Erythroblast (primary cell): ENCODE measurements around the gene HERC2.
"Not testable (repeated sequence)": the region's sequence is repeated elsewhere in the genome, so short reads cannot be mapped to it uniquely, and the experiment has no call there.

Experiments used
- DNase-seq, 2 experiments: peaks; one replicate each; lab custom pipeline; 2025; lab: John Stamatoyannopoulos, UW

HERC2 gene, protein sequence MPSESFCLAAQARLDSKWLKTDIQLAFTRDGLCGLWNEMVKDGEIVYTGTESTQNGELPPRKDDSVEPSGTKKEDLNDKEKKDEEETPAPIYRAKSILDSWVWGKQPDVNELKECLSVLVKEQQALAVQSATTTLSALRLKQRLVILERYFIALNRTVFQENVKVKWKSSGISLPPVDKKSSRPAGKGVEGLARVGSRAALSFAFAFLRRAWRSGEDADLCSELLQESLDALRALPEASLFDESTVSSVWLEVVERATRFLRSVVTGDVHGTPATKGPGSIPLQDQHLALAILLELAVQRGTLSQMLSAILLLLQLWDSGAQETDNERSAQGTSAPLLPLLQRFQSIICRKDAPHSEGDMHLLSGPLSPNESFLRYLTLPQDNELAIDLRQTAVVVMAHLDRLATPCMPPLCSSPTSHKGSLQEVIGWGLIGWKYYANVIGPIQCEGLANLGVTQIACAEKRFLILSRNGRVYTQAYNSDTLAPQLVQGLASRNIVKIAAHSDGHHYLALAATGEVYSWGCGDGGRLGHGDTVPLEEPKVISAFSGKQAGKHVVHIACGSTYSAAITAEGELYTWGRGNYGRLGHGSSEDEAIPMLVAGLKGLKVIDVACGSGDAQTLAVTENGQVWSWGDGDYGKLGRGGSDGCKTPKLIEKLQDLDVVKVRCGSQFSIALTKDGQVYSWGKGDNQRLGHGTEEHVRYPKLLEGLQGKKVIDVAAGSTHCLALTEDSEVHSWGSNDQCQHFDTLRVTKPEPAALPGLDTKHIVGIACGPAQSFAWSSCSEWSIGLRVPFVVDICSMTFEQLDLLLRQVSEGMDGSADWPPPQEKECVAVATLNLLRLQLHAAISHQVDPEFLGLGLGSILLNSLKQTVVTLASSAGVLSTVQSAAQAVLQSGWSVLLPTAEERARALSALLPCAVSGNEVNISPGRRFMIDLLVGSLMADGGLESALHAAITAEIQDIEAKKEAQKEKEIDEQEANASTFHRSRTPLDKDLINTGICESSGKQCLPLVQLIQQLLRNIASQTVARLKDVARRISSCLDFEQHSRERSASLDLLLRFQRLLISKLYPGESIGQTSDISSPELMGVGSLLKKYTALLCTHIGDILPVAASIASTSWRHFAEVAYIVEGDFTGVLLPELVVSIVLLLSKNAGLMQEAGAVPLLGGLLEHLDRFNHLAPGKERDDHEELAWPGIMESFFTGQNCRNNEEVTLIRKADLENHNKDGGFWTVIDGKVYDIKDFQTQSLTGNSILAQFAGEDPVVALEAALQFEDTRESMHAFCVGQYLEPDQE (N-terminal part only)

DNA sequence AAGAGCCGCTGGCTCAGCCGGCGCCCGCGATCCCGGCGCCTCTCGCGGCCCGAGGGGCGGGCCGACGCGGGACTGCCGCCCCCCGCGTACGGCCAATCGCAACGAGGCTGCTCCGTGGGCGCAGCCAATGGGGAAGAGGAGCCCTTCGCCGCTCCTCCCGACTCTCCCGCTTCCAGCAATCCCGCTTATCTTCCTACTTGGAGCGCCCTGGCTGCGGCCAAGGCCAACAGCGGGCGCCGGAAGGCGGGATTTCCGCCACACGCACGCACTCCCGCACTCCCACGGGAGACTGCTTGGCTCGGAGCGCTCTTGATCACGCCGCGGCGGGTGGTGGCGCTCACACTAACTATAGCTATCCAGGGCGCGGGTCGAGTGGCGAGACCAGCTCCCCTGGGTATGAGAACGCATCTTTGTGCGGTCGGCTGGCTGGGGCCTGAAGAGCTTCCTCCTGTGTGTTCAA lies at the start of gene HERC2:
TSS of gene HERC2 (minus strand) at position 51 of the 460 bp plus-strand sequence. CDS start 746 bp downstream, outside the sequence.
- not testable (repeated sequence) for DNase-seq

- not testable (repeated sequence) for DNase-seq
Measured at GRCh38 chr15:28365502-28365901, 43.5 kb upstream of the HERC2 start.

DNA sequence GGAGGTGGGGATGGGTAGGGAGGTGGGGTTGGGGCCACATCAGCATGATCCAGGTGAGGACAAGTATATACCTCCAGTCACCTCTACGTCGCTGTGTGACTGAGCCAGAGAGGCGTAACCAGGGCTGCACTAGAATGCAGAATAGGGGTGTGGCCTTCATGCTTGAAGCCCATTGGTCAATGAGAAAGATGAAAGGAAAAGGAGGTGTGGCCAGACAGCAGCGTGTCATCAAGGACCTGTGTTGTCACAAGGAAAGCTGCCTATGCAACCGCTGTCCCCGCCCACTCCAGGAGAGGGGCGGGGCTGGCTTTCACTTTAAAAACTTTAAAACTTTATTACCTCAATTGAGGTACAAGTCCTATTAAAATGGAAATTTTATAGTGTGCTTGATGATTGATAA lies 36.0 kb upstream of the HERC2 start, which contains the start of gene GOLGA6L24:
TSS of gene GOLGA6L24 (minus strand) at position 101 of the 400 bp plus-strand sequence. CDS start at position 40, 61 bp downstream.
- DNase-seq: not testable (repeated sequence)

DNA sequence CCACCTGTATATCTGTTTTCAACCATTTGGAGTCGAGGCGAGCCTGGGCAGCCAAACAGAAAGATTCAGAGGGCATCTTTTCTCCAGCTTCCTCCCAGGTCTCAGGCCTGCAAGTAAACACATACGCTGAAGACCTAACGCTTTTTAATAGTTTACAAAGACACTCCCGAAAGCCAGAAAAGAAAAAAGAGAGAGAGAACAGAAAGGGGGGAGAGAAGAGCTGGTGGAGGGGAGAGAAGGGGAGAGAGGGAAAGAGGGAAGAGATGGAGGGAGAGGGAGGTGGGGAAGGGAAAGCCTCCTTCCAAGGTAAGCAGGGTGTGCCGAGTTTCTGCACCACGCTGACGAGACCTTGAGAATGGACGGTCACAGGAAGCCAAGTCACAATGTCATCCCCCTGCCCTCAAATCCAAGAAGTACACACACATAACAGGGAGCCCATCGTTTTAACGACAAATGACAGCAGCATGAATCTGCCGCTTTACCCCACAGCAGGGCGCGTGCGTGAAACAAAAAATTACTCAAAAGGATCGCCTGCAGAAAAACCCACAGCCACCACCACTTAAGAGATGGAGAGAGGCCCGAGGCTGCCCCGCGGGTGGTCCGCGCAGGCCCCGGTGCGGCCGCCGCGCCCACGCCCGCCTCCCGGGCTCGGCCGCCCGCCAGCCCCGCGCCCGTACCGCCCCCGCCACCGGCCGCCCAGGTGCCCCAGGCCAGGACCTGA lies 461 bp downstream of the HERC2 start:
- DNase-seq: not testable (repeated sequence)

GRCh38 chr15:28319725-28320124 lies 2.3 kb downstream of the HERC2 start:
- not testable (repeated sequence) for DNase-seq

DNA sequence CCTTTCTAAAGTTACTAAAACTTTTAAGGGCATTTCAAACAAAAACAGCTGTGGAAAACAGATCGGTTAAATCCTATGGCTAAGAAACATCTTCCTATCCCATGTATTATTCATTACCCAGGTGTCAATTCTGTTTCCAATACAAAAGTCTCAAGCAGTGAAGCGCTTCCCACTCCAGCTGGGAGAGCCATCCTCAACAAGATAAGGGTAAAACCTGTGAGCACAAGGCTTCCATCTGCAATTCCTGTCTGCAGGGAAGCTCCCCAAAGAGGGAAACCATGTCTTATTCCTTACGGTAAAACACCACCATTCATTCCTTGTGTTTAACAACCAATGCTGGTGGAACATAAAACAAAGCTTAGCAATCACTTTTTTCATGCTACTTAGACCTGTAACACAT lies 3.2 kb downstream of the HERC2 start:
- not testable (repeated sequence) for DNase-seq

DNA sequence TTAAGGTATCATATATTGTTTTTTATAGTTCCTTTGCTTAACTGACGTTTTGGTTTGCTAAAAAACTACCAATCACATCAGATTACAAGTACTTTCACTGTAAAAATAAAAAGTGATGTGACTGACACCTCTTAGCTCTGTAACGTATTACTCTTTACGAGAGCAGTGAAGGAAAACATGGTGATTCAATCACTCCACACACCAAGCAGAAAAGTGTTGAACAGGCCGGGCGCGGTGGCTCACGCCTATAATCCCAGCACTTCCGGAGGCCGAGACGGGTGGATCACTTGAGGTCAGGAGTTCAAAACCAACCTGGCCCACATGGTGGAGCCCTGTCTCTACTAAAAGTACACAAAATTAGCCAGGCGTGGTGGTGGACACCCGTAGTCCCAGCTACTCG lies 3.9 kb downstream of the HERC2 start:
- not testable (repeated sequence) for DNase-seq

- DNase-seq: not testable (repeated sequence)
Measured at GRCh38 chr15:28316958-28317357, 5.0 kb downstream of the HERC2 start.

DNA sequence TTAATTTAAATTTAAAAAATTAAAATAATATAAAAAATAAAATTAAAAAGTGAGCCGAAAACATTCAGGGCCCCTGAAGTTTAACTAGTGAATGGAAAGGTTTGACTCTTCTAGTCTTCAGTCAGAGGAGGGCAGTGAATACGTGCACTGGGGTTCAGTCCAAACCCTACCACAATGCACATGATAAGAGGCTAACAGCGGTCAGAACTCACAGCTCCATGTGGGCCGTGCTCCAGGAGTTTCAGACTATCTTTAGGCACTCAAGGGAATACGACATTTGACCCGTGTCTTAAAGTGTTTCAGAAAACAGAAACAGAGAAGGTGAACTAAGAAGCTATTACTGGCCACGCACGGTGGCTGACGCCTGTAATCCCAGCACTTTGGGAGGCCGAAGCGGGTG lies 11.5 kb downstream of the HERC2 start:
- not testable (repeated sequence) for DNase-seq

GRCh38 chr15:28308718-28309117 lies 13.3 kb downstream of the HERC2 start:
- not testable (repeated sequence) for DNase-seq

- DNase-seq: not testable (repeated sequence)
Measured at GRCh38 chr15:28305700-28306099, 16.3 kb downstream of the HERC2 start.

DNA sequence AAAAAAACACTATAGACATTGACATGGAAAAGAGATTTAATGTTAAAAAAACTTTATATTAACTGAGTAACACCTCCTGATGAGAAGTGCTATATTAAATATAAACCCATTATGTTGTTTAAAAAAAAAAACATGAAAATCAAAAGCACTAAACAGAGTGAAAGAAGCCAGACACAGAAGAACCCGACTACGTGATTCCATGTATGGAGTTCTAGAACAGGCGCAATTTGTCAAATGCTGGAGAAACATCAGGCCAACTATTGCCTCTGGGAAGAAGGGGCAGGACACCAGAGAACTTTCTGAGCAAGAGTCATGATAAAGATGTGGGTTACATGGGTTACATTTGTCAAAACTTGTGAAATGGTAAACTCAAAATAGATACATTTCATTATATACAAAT lies 24.5 kb downstream of the HERC2 start:
- not testable (repeated sequence) for DNase-seq

- not testable (repeated sequence) for DNase-seq
Measured at GRCh38 chr15:28296814-28297213, 25.2 kb downstream of the HERC2 start.

DNA sequence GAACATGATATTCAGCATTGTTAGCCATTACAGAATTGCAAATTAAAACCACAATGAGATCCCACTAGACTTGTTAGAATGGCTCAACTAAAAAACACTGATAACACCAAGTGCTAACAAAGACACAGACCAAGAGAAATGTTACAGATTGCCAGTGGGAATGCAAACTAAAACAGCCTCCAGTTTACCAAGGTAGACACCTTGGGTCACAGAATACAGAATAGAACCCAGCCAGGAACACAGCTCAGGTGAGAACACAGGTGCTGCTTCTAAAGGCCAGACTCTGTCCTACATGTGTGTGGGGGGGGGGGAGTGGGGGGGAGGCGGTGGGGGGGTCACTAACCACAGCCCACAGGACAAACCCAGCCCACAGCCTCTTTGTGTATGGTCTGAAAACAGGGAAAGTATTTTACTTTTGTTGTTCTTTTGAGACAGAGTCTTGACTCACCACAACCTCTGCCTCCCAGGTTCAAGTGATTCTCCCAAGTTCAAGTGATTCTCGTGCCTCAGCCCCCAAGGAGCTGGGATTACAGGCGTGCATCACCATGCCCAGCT lies 26.9 kb downstream of the HERC2 start:
- peak in 1 of 2 experiments; percentile 12 for DNase-seq

- DNase-seq: peak; percentile 39 to 65
Measured at GRCh38 chr15:28294560-28294959, 27.4 kb downstream of the HERC2 start.
